RWPE2 (cell line): ENCODE data around the gene IFNG.

Source experiments
- ATAC-seq: fragments of 200-7000 bp; cut with Tn5 transposase; 3 replicates; pipeline ENCODE4 v1.9.1; 2021; ENCODE audit warnings: low read depth
- DNase-seq: peaks from one replicate; pipeline ENCODE4 v3.0.0-alpha.2; 2020; ENCODE audit warnings: low spot score
- H3K27ac ChIP-seq: fragments of 450-650 bp; 2 replicates; pipeline ENCODE4 v1.5.1; 2017; ENCODE audit warnings: mild to moderate bottlenecking; ENCODE audit not compliant: poor library complexity, severe bottlenecking
- H3K27me3 ChIP-seq: fragments of 250-450 bp; sonication (Bioruptor Pico); 2 replicates; pipeline ENCODE4 v1.5.1; 2021; ENCODE audit warnings: mild to moderate bottlenecking, moderate library complexity; ENCODE audit not compliant: insufficient read depth, poor library complexity, severe bottlenecking
- H3K36me3 ChIP-seq: fragments of 250-450 bp; sonication (Bioruptor Pico); 2 replicates; pipeline ENCODE4 v1.5.1; 2020; ENCODE audit warnings: low read depth, mild to moderate bottlenecking, moderate library complexity
- H3K4me1 ChIP-seq: fragments of 250-450 bp; sonication (Bioruptor Pico); 2 replicates; pipeline ENCODE4 v1.5.1; 2021; ENCODE audit warnings: mild to moderate bottlenecking, moderate library complexity; ENCODE audit not compliant: insufficient read depth, poor library complexity, severe bottlenecking
- H3K4me3 ChIP-seq: fragments of 250-450 bp; sonication (Bioruptor Pico); 2 replicates; pipeline ENCODE4 v1.5.1; 2021; ENCODE audit warnings: mild to moderate bottlenecking, moderate library complexity; ENCODE audit not compliant: severe bottlenecking
- H3K9me3 ChIP-seq: fragments of 250-450 bp; sonication (Bioruptor Pico); 2 replicates; pipeline ENCODE4 v1.5.1; 2021; ENCODE audit warnings: mild to moderate bottlenecking, moderate library complexity; ENCODE audit not compliant: severe bottlenecking
- TF ChIP-seq, protein P1 (sequence below): fragments of 450-650 bp; IDR thresholded peaks from one replicate; pipeline ENCODE4 v1.5.1; 2017; ENCODE audit warnings: mild to moderate bottlenecking, moderate library complexity; ENCODE audit not compliant: poor library complexity, severe bottlenecking

Gene IFNG

DNA sequence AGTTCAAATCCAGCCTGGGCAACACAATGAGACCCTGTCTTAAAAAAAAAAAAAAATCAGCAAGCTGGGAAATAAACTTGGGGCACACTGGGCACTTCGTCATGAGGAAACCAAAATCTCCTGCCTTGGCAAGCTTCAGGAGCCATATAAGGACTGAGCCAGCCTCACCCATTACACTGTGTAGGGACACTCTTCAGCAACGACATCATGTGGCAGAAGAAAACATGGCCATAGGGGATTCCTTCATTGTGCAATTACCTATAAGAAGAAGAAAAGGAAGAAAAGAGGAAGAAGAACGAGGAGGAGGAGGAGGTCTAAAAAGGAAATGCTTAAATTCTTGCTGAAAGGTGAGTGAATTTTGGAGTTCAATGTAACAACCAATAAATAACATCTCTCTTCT lies 26.1 kb upstream of the IFNG start:
- no peak for DNase-seq
- ATAC-seq = no peak
- Histone ChIP-seq H3K4me3 (no peak overlapping the region), H3K36me3 (no peaks in the 10 kb centered on the region), H3K9me3 (no peaks in the 10 kb centered on the region), H3K4me1 (no peaks in the 10 kb centered on the region), H3K27me3 (no peaks in the 10 kb centered on the region), H3K27ac (no peak overlapping the region)
- TF ChIP-seq, protein P1, sequence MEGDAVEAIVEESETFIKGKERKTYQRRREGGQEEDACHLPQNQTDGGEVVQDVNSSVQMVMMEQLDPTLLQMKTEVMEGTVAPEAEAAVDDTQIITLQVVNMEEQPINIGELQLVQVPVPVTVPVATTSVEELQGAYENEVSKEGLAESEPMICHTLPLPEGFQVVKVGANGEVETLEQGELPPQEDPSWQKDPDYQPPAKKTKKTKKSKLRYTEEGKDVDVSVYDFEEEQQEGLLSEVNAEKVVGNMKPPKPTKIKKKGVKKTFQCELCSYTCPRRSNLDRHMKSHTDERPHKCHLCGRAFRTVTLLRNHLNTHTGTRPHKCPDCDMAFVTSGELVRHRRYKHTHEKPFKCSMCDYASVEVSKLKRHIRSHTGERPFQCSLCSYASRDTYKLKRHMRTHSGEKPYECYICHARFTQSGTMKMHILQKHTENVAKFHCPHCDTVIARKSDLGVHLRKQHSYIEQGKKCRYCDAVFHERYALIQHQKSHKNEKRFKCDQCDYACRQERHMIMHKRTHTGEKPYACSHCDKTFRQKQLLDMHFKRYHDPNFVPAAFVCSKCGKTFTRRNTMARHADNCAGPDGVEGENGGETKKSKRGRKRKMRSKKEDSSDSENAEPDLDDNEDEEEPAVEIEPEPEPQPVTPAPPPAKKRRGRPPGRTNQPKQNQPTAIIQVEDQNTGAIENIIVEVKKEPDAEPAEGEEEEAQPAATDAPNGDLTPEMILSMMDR = no peak

GRCh38 chr12:68180792-68181744 lies 21.5 kb upstream of the IFNG start:
- no peak overlapping the region for H3K27ac ChIP-seq
- no peaks in the 10 kb centered on the region for H3K27me3 ChIP-seq
- H3K36me3 ChIP-seq = no peaks in the 10 kb centered on the region
- TF ChIP-seq, protein P1 = no peak
- no peak for DNase-seq
- ATAC-seq = no peak
- H3K4me3 ChIP-seq = no peak overlapping the region
- H3K4me1 ChIP-seq = no peaks in the 10 kb centered on the region
- no peaks in the 10 kb centered on the region for H3K9me3 ChIP-seq

- Histone ChIP-seq H3K27me3 (no peaks in the 10 kb centered on the region), H3K27ac (no peak overlapping the region), H3K9me3 (no peaks in the 10 kb centered on the region), H3K4me1 (no peaks in the 10 kb centered on the region), H3K4me3 (no peak overlapping the region), H3K36me3 (no peaks in the 10 kb centered on the region)
- ATAC-seq (no peak), DNase-seq (no peak)
- TF ChIP-seq, protein P1 = no peak
Observed at GRCh38 chr12:68178774-68179439, 19.4 kb upstream of the IFNG start.

GRCh38 chr12:68178184-68178583 lies 18.6 kb upstream of the IFNG start:
- no peaks in the 10 kb centered on the region for H3K9me3 ChIP-seq
- H3K4me3 ChIP-seq = no peak overlapping the region
- ATAC-seq (no peak), DNase-seq (no peak)
- H3K27me3 ChIP-seq = no peaks in the 10 kb centered on the region
- no peak overlapping the region for H3K27ac ChIP-seq
- no peaks in the 10 kb centered on the region for H3K4me1 ChIP-seq
- H3K36me3 ChIP-seq = no peaks in the 10 kb centered on the region
- TF ChIP-seq, protein P1 = no peak
